Measurements from ENCODE around the gene RAPGEF6. TPM values are rescaled to one million over a fixed set of nuclear protein-coding genes. Genes with fewer than 3 reads are reported as not detected.

Gene RAPGEF6
- total RNA-seq, 4 donors from 2014 or later, result 10.2 to 26.5 (median 13.7) TPM

DNA sequence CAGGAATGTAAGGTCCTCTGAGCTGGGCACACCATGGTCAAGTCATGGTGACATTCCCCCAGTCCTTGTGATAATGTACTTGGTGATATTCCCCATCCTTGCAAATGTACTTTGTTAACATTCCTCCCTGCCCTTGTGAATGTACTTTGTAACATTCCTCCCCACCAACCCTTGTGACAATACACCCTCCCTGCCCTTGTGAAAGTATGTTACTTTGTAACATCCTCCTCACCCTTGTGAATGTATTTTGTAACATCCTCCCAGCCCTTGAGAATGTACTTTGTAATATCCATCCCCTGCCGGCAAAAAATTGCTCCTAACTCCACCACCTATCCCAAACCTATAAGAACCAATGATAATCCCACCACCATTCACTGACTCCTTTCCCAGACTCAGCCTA is 53.3 kb downstream of the RAPGEF6 start:
- 86 to 100% methylated on average over 1 of the region's 1 CpG for WGBS, 2 donors
- Histone ChIP-seq H3K4me3 (no peak overlapping the region), H3K9me3 (peaks cover 0 to 8% (median 0%) of the 10 kb centered on the region in 3 donors), H3K4me1 (no peaks in the 10 kb centered on the region), H3K27ac (no peak overlapping the region), H3K27me3 (no peaks in the 10 kb centered on the region), H3K36me3 (peaks cover 0 to 20% (median 0%) of the 10 kb centered on the region in 3 donors)
- no peak for DNase-seq
- TF ChIP-seq, protein P1, sequence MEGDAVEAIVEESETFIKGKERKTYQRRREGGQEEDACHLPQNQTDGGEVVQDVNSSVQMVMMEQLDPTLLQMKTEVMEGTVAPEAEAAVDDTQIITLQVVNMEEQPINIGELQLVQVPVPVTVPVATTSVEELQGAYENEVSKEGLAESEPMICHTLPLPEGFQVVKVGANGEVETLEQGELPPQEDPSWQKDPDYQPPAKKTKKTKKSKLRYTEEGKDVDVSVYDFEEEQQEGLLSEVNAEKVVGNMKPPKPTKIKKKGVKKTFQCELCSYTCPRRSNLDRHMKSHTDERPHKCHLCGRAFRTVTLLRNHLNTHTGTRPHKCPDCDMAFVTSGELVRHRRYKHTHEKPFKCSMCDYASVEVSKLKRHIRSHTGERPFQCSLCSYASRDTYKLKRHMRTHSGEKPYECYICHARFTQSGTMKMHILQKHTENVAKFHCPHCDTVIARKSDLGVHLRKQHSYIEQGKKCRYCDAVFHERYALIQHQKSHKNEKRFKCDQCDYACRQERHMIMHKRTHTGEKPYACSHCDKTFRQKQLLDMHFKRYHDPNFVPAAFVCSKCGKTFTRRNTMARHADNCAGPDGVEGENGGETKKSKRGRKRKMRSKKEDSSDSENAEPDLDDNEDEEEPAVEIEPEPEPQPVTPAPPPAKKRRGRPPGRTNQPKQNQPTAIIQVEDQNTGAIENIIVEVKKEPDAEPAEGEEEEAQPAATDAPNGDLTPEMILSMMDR (IDR thresholded peaks at IDR 0.05), result no peak
- no peak for TF ChIP-seq POLR2A (IDR thresholded peaks at IDR 0.05)
- intact Hi-C loops (cut with DNase I), result no loop called here

DNA sequence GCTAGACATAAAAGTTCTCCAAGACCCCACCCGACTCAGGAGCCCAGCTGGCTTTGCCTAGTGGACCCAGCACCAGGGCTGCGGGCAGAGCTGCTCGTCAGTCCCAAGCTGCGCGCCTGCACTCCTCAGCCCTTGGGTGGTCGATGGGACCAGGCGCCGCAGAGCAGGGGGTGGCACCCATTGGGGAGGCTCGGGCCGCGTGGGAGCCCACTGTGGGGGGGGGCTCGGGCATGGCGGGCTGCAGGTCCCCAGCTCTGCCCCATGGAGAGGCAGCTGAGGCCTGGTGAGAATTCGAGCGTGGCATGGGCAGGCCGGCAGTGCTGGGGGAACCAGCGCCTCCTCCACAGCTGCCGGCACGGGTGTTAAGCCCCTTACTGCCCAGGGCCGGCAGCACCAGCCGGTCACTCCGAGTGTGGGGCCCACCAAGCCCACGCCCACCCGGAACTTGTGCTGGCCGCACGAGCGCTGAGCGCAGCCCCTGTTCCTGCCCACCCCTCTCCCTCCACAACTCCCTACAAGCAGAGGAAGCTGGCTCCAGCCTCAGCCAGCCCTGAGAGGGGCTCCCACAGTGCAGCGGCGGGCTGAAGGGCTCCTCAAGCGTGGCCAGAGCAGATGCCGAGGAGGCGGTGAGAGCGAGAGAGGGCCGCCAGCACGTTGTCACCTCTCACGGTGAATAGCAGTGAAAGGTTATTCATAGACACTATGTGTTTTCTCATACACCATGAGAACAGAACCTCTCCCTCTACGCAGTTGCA is 54.9 kb downstream of the RAPGEF6 start:
- Histone ChIP-seq H3K27me3 (no peaks in the 10 kb centered on the region), H3K4me3 (no peak overlapping the region), H3K4me1 (no peaks in the 10 kb centered on the region), H3K9me3 (peaks cover 0 to 8% (median 0%) of the 10 kb centered on the region in 3 donors), H3K36me3 (peaks cover 0 to 20% (median 0%) of the 10 kb centered on the region in 3 donors), H3K27ac (no peak overlapping the region)
- 98% methylated on average over 6 to 10 of the region's 38 CpGs for WGBS, 2 donors
- intact Hi-C loops (cut with DNase I), result no loop called here
- TF ChIP-seq, protein P1 (IDR thresholded peaks at IDR 0.05), result no peak
- DNase-seq, result no peak

DNA sequence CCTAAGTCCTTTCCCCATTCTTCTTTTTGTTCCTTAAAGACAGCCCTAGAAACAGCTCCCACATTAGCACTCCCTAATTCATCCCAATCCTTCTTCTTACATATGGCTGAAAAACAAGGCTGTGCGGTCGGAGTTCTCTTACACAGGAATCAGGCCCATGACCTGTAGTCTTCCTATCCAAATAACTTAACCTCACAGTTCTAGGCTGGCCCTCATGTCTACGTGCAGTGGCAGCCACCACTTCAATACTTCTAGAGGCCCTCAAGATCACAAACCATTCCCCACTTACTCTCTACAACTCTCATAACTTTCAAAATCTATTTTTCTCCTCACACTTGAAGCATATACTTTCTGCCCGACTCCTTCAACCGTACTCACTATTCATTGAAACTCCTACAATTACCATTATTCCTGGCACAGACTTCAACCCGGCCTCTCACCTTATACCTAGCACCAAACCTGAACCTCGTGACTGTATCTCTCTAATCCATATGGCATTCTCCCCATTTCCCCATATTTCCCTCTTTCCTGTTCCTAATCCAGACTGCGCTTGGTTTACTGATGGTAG is 59.3 kb downstream of the RAPGEF6 start:
- peaks cover 0 to 8% (median 0%) of the 10 kb centered on the region in 3 donors for H3K9me3 ChIP-seq
- intact Hi-C loops (cut with DNase I), result no loop called here
- H3K36me3 ChIP-seq, result peaks cover 0 to 20% (median 0%) of the 10 kb centered on the region in 3 donors
- TF ChIP-seq POLR2A (IDR thresholded peaks at IDR 0.05), result no peak
- TF ChIP-seq, protein P1 (IDR thresholded peaks at IDR 0.05), result no peak
- H3K4me3 ChIP-seq, result no peak overlapping the region
- WGBS, 2 donors, result 96 to 98% methylated on average over 8 of the region's 8 CpGs
- no peaks in the 10 kb centered on the region for H3K4me1 ChIP-seq
- H3K27ac ChIP-seq, result no peak overlapping the region
- H3K27me3 ChIP-seq, result no peaks in the 10 kb centered on the region
- DNase-seq, result no peak

DNA sequence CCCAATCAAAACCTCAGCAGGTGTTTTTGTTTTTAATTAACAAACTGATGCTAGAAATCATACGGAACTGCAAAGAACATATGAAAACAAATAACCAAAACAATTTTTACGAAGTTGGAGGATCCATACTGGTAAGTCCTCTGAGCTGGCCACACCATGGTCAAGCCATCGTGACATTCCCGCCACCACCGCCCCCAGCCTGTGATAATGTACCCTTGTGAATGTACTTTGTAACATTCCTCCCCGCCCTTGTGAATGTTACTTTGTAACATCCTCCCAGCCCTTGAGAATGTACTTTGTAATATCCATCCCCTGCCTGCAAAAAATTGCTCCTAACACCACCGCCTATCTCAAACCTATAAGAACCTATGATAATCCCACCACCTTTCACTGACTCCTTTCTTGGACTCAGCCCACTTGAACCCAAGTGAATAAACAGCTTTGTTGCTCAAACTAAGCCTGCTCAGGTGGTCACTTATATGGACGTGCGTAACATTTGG is 63.3 kb downstream of the RAPGEF6 start:
- H3K4me3 ChIP-seq, result no peak overlapping the region
- no peak for DNase-seq
- no peaks in the 10 kb centered on the region for H3K4me1 ChIP-seq
- H3K27me3 ChIP-seq, result no peaks in the 10 kb centered on the region
- intact Hi-C loops (cut with DNase I), result no loop called here
- 95 to 99% methylated on average over 8 to 9 of the region's 9 CpGs for WGBS, 2 donors
- no peaks in the 10 kb centered on the region for H3K9me3 ChIP-seq
- H3K27ac ChIP-seq, result no peak overlapping the region
- no peak for TF ChIP-seq POLR2A (IDR thresholded peaks at IDR 0.05)
- TF ChIP-seq, protein P1 (IDR thresholded peaks at IDR 0.05), result no peak
- no peaks in the 10 kb centered on the region for H3K36me3 ChIP-seq

DNA sequence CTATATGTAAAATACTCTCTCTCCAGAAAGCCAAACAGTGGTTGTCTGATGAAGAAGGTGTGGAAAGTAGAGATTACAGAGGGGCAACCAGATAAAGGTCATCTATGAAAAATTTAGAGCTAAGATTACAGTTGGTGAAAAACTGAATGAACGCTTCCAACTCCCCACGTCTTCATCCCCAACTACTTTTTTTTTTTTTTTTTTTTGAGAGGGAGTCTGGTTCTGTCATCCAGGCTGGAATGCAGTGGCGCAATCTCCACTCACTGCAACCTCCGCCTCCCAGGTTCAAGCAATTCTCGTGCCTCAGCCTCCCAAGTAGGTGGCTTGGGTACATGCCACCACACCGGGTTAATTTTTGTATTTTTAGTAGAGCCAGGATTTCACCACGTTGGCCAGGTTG is 64.3 kb downstream of the RAPGEF6 start:
- H3K27me3 ChIP-seq, result no peaks in the 10 kb centered on the region
- no peaks in the 10 kb centered on the region for H3K4me1 ChIP-seq
- no peaks in the 10 kb centered on the region for H3K9me3 ChIP-seq
- no peak for DNase-seq
- H3K27ac ChIP-seq, result no peak overlapping the region
- 82 to 91% methylated on average over 6 of the region's 7 CpGs for WGBS, 2 donors
- TF ChIP-seq, protein P1 (IDR thresholded peaks at IDR 0.05), result no peak
- TF ChIP-seq POLR2A (IDR thresholded peaks at IDR 0.05), result no peak
- intact Hi-C loops (cut with DNase I), result no loop called here
- no peaks in the 10 kb centered on the region for H3K36me3 ChIP-seq
- no peak overlapping the region for H3K4me3 ChIP-seq
